ENCODE measurements around the gene CAMTA1.

CAMTA1 gene

GRCh38 chr1:7488475-7488842, 703.2 kb downstream of the CAMTA1 start:
- in situ Hi-C loops (cut with HindIII; ENCODE audit: low pct_unique_long_range_greater_than_20kb, low sequenced_read_pairs) = no loop called here
- no peak for TF ChIP-seq JUND (IDR thresholded peaks at IDR 0.05; ENCODE audit: low read depth)
- DNase-seq (ENCODE audit: low read depth in 1 of 2, low spot score in 1 of 2) = no peak

- in situ Hi-C loops (cut with HindIII; ENCODE audit: low pct_unique_long_range_greater_than_20kb, low sequenced_read_pairs) = no loop called here
- no peak for DNase-seq (ENCODE audit: low read depth in 1 of 2, low spot score in 1 of 2)
- TF ChIP-seq JUND (IDR thresholded peaks at IDR 0.05; ENCODE audit: low read depth) = no peak
These were observed 704.3 kb downstream of the CAMTA1 start for GRCh38 chr1:7489586-7489985.

GRCh38 chr1:7490576-7490975, 705.3 kb downstream of the CAMTA1 start:
- DNase-seq (ENCODE audit: low read depth in 1 of 2, low spot score in 1 of 2) = no peak
- TF ChIP-seq JUND (IDR thresholded peaks at IDR 0.05; ENCODE audit: low read depth) = no peak
- in situ Hi-C loops (cut with HindIII; ENCODE audit: low pct_unique_long_range_greater_than_20kb, low sequenced_read_pairs) = no loop called here

GRCh38 chr1:7491109-7491817, 706.0 kb downstream of the CAMTA1 start:
- no peak for DNase-seq (ENCODE audit: low read depth in 1 of 2, low spot score in 1 of 2)
- TF ChIP-seq JUND (IDR thresholded peaks at IDR 0.05; ENCODE audit: low read depth) = no peak
- in situ Hi-C loops (cut with HindIII; ENCODE audit: low pct_unique_long_range_greater_than_20kb, low sequenced_read_pairs) = no loop called here

- in situ Hi-C loops (cut with HindIII; ENCODE audit: low pct_unique_long_range_greater_than_20kb, low sequenced_read_pairs) = no loop called here
- no peak for TF ChIP-seq JUND (IDR thresholded peaks at IDR 0.05; ENCODE audit: low read depth)
- no peak for DNase-seq (ENCODE audit: low read depth in 1 of 2, low spot score in 1 of 2)
These were observed 706.5 kb downstream of the CAMTA1 start for GRCh38 chr1:7491818-7492173.

- no peak for TF ChIP-seq JUND (IDR thresholded peaks at IDR 0.05; ENCODE audit: low read depth)
- in situ Hi-C loops (cut with HindIII; ENCODE audit: low pct_unique_long_range_greater_than_20kb, low sequenced_read_pairs) = no loop called here
- no peak for DNase-seq (ENCODE audit: low read depth in 1 of 2, low spot score in 1 of 2)
These were observed 708.6 kb downstream of the CAMTA1 start for GRCh38 chr1:7493711-7494454.

- in situ Hi-C loops (cut with HindIII; ENCODE audit: low pct_unique_long_range_greater_than_20kb, low sequenced_read_pairs) = no loop called here
- no peak for TF ChIP-seq JUND (IDR thresholded peaks at IDR 0.05; ENCODE audit: low read depth)
- DNase-seq (ENCODE audit: low read depth in 1 of 2, low spot score in 1 of 2) = no peak
These were observed 710.7 kb downstream of the CAMTA1 start for GRCh38 chr1:7495962-7496361.

- DNase-seq (ENCODE audit: low read depth in 1 of 2, low spot score in 1 of 2) = no peak
- TF ChIP-seq JUND (IDR thresholded peaks at IDR 0.05; ENCODE audit: low read depth) = no peak
- in situ Hi-C loops (cut with HindIII; ENCODE audit: low pct_unique_long_range_greater_than_20kb, low sequenced_read_pairs) = no loop called here
These were observed 711.9 kb downstream of the CAMTA1 start for GRCh38 chr1:7497107-7497637.

GRCh38 chr1:7500381-7501083, 715.3 kb downstream of the CAMTA1 start:
- in situ Hi-C loops (cut with HindIII; ENCODE audit: low pct_unique_long_range_greater_than_20kb, low sequenced_read_pairs) = no loop called here
- no peak for TF ChIP-seq JUND (IDR thresholded peaks at IDR 0.05; ENCODE audit: low read depth)
- no peak for DNase-seq (ENCODE audit: low read depth in 1 of 2, low spot score in 1 of 2)

GRCh38 chr1:7501084-7501491, 715.8 kb downstream of the CAMTA1 start:
- DNase-seq (ENCODE audit: low read depth in 1 of 2, low spot score in 1 of 2) = no peak
- TF ChIP-seq JUND (IDR thresholded peaks at IDR 0.05; ENCODE audit: low read depth) = no peak

GRCh38 chr1:7501723-7502603, 716.7 kb downstream of the CAMTA1 start:
- no peak for DNase-seq (ENCODE audit: low read depth in 1 of 2, low spot score in 1 of 2)
- in situ Hi-C loops (cut with HindIII; ENCODE audit: low pct_unique_long_range_greater_than_20kb, low sequenced_read_pairs) = no loop called here
- no peak for TF ChIP-seq JUND (IDR thresholded peaks at IDR 0.05; ENCODE audit: low read depth)

More at GRCh38 chr1:7501084-7501491, 715.8 kb downstream of the CAMTA1 start:
- in situ Hi-C loops (cut with HindIII; ENCODE audit: low pct_unique_long_range_greater_than_20kb, low sequenced_read_pairs) = no loop called here
